GM23248 (cell line): ENCODE measurements around the gene ZNF445. TPM values are rescaled to one million over a fixed set of nuclear protein-coding genes. Genes with fewer than 3 reads are reported as not detected.

ENCODE experiments used
- DNase-seq: peaks from one replicate; pipeline ENCODE4 v3.0.0-alpha.2; 2015
- H2AFZ ChIP-seq: fragments of 200-600 bp; sonication (generic); 2 replicates; pipeline ENCODE4 v1.6.1; 2016; ENCODE audit warnings: antibody characterized with exemption
- H3F3A ChIP-seq: fragments of 200-600 bp; sonication (generic); 2 replicates; pipeline ENCODE4 v1.6.1; 2016; ENCODE audit warnings: mild to moderate bottlenecking, antibody characterized with exemption, mixed run types; ENCODE audit not compliant: insufficient read depth
- H3K27ac ChIP-seq: fragments of 200-600 bp; sonication (generic); 2 replicates; pipeline ENCODE4 v1.5.1; 2016; ENCODE audit warnings: mild to moderate bottlenecking
- H3K27me3 ChIP-seq: fragments of 200-600 bp; sonication (generic); replicated peaks from 2 replicates; pipeline ENCODE4 v1.6.1; 2016; ENCODE audit warnings: mild to moderate bottlenecking; ENCODE audit not compliant: insufficient read depth
- H3K36me3 ChIP-seq: fragments of 200-600 bp; sonication (generic); 2 replicates; pipeline ENCODE4 v1.6.1; 2016; ENCODE audit warnings: low read depth, mild to moderate bottlenecking
- H3K4me1 ChIP-seq: fragments of 200-600 bp; sonication (generic); 2 replicates; pipeline ENCODE4 v1.6.1; 2016; ENCODE audit warnings: mild to moderate bottlenecking; ENCODE audit not compliant: insufficient read depth
- H3K4me2 ChIP-seq: fragments of 200-600 bp; sonication (generic); one replicate; pipeline ENCODE4 v1.6.1; 2016; ENCODE audit warnings: mild to moderate bottlenecking; ENCODE audit not compliant: unreplicated experiment
- H3K4me3 ChIP-seq: fragments of 200-600 bp; sonication (generic); 2 replicates; pipeline ENCODE4 v1.5.1; 2016; ENCODE audit warnings: mild to moderate bottlenecking
- H3K79me2 ChIP-seq: fragments of 200-600 bp; sonication (generic); 2 replicates; pipeline ENCODE4 v1.6.1; 2016; ENCODE audit warnings: mild to moderate bottlenecking; ENCODE audit not compliant: insufficient read depth
- H3K9ac ChIP-seq: fragments of 200-600 bp; sonication (generic); 2 replicates; pipeline ENCODE4 v1.6.1; 2016; ENCODE audit warnings: mild to moderate bottlenecking
- H3K9me2 ChIP-seq: fragments of 200-600 bp; sonication (generic); 2 replicates; pipeline ENCODE4 v1.6.1; 2016; ENCODE audit warnings: mixed run types, mild to moderate bottlenecking, moderate library complexity; ENCODE audit not compliant: insufficient read depth
- H3K9me3 ChIP-seq: fragments of 200-600 bp; sonication (generic); one replicate; pipeline ENCODE4 v1.6.1; 2017; ENCODE audit warnings: low read depth
- H4K20me1 ChIP-seq: fragments of 200-600 bp; sonication (generic); 2 replicates; pipeline ENCODE4 v1.6.0; 2016; ENCODE audit not compliant: insufficient read depth
- EZH2 ChIP-seq: fragments of 200-600 bp; sonication (generic); IDR thresholded peaks from 2 replicates; pipeline ENCODE4 v1.6.1; 2018; ENCODE audit warnings: antibody characterized with exemption, mild to moderate bottlenecking; ENCODE audit not compliant: insufficient read depth, poor library complexity, severe bottlenecking
- EZH2phosphoT487 ChIP-seq: fragments of 200-600 bp; sonication (generic); IDR thresholded peaks from 2 replicates; pipeline ENCODE4 v1.6.1; 2018; ENCODE audit warnings: antibody characterized with exemption, moderate library complexity, mild to moderate bottlenecking, low read depth; ENCODE audit not compliant: insufficient read depth
- WGBS, 2 experiments: methylation state at CpG; one replicate each; pipeline ENCODE4 v1.1.6; 2015 to 2017; ENCODE audit warnings: low lambda C conversion rate in 2 of 2, low coverage in 1 of 2; ENCODE audit errors: missing lambda C conversion rate in 2 of 2; 5-methylcytosine and 5-hydroxymethylcytosine counted together
- in situ Hi-C: fragments of 300-500 bp; cut with MboI; formaldehyde crosslinking; loops from 2 replicates; pipeline ENCODE4 v1.15.0; 2020
- polyA plus RNA-seq: library from polyadenylated mRNA; unstranded; fragments of >200 nt; fragmentation: Nextera tagmentation; extraction: Ambion mirVana; gene quantifications from 2 replicates; pipeline ENCODE4 v1.2.1, GENCODE V29; 2016
- total RNA-seq: library from RNA; depleted of rRNA; stranded (reverse); fragments of >200 nt; shearing (Covaris generic); gene quantifications from 2 replicates; pipeline ENCODE4 v1.2.3, GENCODE V29; 2014

ZNF445 gene
- total and polyA plus RNA-seq, 2 experiments from 2014 or later = 2.2 to 5.9 TPM

DNA sequence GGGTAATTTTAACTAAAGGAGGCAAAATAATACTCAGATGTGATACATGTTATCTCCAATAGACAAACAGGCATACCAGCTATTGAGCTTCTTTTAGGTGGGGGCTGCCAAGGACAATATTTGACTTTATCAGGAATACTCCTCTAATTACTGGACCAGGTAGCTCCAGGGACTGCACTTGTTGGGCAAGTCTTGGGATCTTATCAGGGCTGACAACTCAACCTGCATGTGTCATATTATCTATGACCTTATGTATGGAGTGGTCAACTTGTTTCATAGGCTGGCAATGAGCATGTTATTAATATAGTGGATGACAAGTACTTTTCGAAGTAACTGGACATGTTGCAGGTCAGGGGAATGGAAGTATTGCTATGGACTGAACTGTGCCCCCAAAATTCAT is 15.0 kb upstream of the ZNF445 start:
- no peaks in the 10 kb centered on the region for H3K9me2 ChIP-seq
- H3K27me3 ChIP-seq = no peaks in the 10 kb centered on the region
- in situ Hi-C loops = no loop called here

DNA sequence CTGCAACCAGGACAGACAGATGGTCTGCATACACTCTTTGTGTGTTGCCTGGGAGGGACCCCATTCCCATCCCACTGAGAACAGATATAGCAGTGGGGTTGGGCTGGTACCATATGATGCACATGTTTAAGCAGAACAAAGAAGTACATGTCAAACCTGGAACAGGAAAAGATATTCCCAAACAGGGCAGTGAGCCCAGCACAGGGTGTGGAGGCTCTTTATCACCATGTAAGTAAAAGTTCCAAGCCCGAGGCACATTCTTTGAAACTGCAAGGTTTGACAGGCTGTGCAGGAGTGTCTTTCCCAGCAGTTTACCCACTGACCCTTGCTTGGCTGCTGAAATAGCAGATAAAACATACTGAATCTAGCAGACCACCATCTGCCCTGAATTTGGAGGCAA is 5.3 kb upstream of the ZNF445 start:
- no peak overlapping the region for H3K27ac ChIP-seq
- H3K79me2 ChIP-seq = no peaks in the 10 kb centered on the region
- no peaks in the 10 kb centered on the region for H3K9me2 ChIP-seq
- TF ChIP-seq EZH2phosphoT487 (no peak), EZH2 (no peak)
- DNase-seq = no peak
- no peaks in the 10 kb centered on the region for H3K27me3 ChIP-seq
- H3K36me3 ChIP-seq = no peaks in the 10 kb centered on the region
- H2AFZ ChIP-seq = no peak overlapping the region
- H3K9ac ChIP-seq = no peak overlapping the region
- H3K4me3 ChIP-seq = no peak overlapping the region
- in situ Hi-C loops = no loop called here
- no peaks in the 10 kb centered on the region for H3F3A ChIP-seq
- H3K4me1 ChIP-seq = no peaks in the 10 kb centered on the region; the same call in 1 of the 2 replicates
- H3K4me2 ChIP-seq = no peak overlapping the region
- 15 to 25% methylated on average over 1 of the region's 1 CpG for WGBS, 2 experiments
- H3K9me3 ChIP-seq = no peaks in the 10 kb centered on the region
- no peaks in the 10 kb centered on the region for H4K20me1 ChIP-seq

More for the DNA sequence above, 15.0 kb upstream of the ZNF445 start:
- Histone ChIP-seq H3K4me2 (no peak overlapping the region), H3K4me1 (no peaks in the 10 kb centered on the region), H3K27ac (no peak overlapping the region), H2AFZ (no peak overlapping the region), H3K9ac (no peak overlapping the region), H4K20me1 (no peaks in the 10 kb centered on the region), H3F3A (no peaks in the 10 kb centered on the region), H3K4me3 (no peak overlapping the region), H3K36me3 (no peaks in the 10 kb centered on the region), H3K9me3 (no peaks in the 10 kb centered on the region), H3K79me2 (no peaks in the 10 kb centered on the region)
- 96 to 100% methylated on average over 1 of the region's 1 CpG for WGBS, 2 experiments
- no peak for TF ChIP-seq EZH2
- no peak for TF ChIP-seq EZH2phosphoT487
- DNase-seq = no peak

DNA sequence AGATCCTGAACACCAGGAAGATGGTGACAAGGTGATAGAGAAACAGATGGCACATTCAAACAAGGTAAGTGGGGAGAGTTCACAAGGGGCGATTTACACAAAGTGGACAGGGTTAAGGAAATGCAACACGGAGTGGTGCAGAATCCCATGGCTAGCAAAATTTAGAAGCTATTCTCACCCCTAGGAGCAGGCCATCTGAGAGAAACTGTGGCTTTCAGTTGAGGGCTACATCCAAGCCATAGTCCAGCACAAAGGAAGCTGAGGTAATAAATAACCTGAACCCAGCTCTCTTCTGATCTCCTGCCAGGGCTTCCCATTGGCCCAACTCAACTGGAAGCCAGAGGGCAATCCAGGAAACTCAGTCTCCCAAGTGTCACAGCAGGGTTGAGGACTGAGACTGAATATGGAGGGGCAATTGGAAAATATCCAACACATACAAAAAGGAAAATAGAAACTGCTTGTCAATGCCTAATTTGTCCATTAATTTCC is 1.2 kb upstream of the ZNF445 start:
- 90 to 96% methylated on average over 2 of the region's 2 CpGs for WGBS, 2 experiments
- no peak overlapping the region for H3K4me3 ChIP-seq
- H3K9me2 ChIP-seq = no peaks in the 10 kb centered on the region
- no peak for TF ChIP-seq EZH2phosphoT487
- TF ChIP-seq EZH2 = no peak
- H3K79me2 ChIP-seq = peaks cover 36% of the 10 kb centered on the region
- H3K27me3 ChIP-seq = no peaks in the 10 kb centered on the region
- H3K4me2 ChIP-seq = no peak overlapping the region
- no peak for DNase-seq
- in situ Hi-C loops = no loop called here
- H3K36me3 ChIP-seq = no peaks in the 10 kb centered on the region
- no peak overlapping the region for H3K27ac ChIP-seq
- H4K20me1 ChIP-seq = no peaks in the 10 kb centered on the region
- peaks cover 12% of the 10 kb centered on the region for H3F3A ChIP-seq
- H3K4me1 ChIP-seq = peaks cover 3% of the 10 kb centered on the region; the same call in 1 of the 2 replicates
- 0 out of 2 replicates have a peak overlapping the region, but pooled peaks have one; percentile 100 for H2AFZ ChIP-seq
- no peak overlapping the region for H3K9ac ChIP-seq
- H3K9me3 ChIP-seq = no peaks in the 10 kb centered on the region

DNA sequence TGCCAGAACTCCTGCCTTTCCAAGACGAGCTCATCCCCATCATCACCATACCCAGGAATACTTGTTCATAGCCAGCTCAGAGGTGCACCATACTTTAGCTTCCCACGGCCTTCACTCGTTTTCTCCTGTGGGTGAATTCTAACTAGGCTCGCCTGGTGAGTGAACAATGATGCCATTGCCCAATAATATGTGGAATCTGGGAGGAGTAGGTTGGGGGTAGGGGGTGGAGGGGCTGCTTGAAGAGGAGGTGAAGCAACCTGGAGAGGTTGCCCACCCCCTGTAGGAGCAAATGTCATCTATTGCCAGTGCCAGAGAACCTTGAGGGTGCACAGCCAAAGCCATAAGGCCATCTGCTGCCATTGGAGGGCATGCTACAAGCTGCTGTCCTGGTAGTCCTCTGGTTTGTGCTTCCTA is 592 bp upstream of the ZNF445 start:
- peak overlapping the region; percentile 100 for H2AFZ ChIP-seq
- H3K36me3 ChIP-seq = no peaks in the 10 kb centered on the region
- DNase-seq = peak; percentile 27
- in situ Hi-C loops = no loop called here
- H3K4me1 ChIP-seq = peaks cover 3% of the 10 kb centered on the region; the same call in 1 of the 2 replicates
- WGBS, 2 experiments = 64 to 66% methylated on average over 4 of the region's 4 CpGs
- H3K27me3 ChIP-seq = no peaks in the 10 kb centered on the region
- H3F3A ChIP-seq = peaks cover 12% of the 10 kb centered on the region
- H3K4me2 ChIP-seq = peak overlapping the region; percentile 98
- H3K27ac ChIP-seq = peak overlapping the region; percentile 38
- no peaks in the 10 kb centered on the region for H3K9me2 ChIP-seq
- peaks cover 42% of the 10 kb centered on the region for H3K79me2 ChIP-seq
- TF ChIP-seq EZH2 = no peak
- TF ChIP-seq EZH2phosphoT487 = no peak
- peak overlapping the region; percentile 82 for H3K9ac ChIP-seq
- no peaks in the 10 kb centered on the region for H3K9me3 ChIP-seq
- no peaks in the 10 kb centered on the region for H4K20me1 ChIP-seq
- H3K4me3 ChIP-seq = peak overlapping the region; percentile 86
